ENCODE measurements around the gene SH2D3A. TPM values are rescaled to one million over a fixed set of nuclear protein-coding genes. Genes with fewer than 3 reads are reported as not detected.

SH2D3A gene
- total and polyA plus RNA-seq, 2 donors (not counting 1 experiment from before 2014, with no cell fraction given) = not detected

DNA sequence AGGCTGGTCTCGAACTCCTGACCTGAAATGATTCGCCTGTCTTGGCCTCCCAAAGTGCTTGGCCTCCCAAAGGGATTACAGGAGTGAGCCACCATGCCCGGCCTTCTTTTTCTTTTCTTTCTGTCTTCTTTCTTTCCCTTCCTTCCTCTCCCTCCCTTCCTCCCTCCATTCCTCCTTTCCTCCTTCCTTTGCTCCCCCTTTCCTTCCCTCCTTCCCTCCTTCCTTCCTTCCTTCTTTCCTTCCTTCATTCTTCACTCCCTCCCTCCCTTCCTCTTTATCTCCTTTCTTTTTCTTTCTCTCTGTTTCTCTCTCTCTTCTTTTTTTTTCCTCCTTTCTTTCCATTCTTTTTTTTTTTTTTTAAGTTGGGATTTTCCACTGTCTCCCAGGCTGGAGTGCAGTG, 58.9 kb downstream of the SH2D3A start:
- TF ChIP-seq, protein P1, sequence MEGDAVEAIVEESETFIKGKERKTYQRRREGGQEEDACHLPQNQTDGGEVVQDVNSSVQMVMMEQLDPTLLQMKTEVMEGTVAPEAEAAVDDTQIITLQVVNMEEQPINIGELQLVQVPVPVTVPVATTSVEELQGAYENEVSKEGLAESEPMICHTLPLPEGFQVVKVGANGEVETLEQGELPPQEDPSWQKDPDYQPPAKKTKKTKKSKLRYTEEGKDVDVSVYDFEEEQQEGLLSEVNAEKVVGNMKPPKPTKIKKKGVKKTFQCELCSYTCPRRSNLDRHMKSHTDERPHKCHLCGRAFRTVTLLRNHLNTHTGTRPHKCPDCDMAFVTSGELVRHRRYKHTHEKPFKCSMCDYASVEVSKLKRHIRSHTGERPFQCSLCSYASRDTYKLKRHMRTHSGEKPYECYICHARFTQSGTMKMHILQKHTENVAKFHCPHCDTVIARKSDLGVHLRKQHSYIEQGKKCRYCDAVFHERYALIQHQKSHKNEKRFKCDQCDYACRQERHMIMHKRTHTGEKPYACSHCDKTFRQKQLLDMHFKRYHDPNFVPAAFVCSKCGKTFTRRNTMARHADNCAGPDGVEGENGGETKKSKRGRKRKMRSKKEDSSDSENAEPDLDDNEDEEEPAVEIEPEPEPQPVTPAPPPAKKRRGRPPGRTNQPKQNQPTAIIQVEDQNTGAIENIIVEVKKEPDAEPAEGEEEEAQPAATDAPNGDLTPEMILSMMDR (conservative IDR thresholded peaks at IDR 0.05 in 1 of 2, IDR thresholded peaks at IDR 0.05 in 1 of 2; ENCODE audit: low read depth in 1 of 2, low read length in 2 of 2) = no peak
- TF ChIP-seq EZH2 (IDR thresholded peaks at IDR 0.05; ENCODE audit: low read length, missing control alignments) = no peak
- H3K36me3 ChIP-seq (ENCODE audit: control insufficient read depth, insufficient read depth, low read length) = no peaks in the 10 kb centered on the region
- DNase-seq (ENCODE audit: low read depth in 2 of 2) = no peak
- no peak overlapping the region for H3K4me2 ChIP-seq (ENCODE audit: extremely low read depth, insufficient read depth, low read length)
- no peaks in the 10 kb centered on the region for H3K27me3 ChIP-seq (ENCODE audit: control insufficient read depth, insufficient read depth, low read length)
- no peaks in the 10 kb centered on the region for H4K20me1 ChIP-seq (ENCODE audit: control insufficient read depth, extremely low read depth, insufficient read depth, low read length)
- no peak overlapping the region for H3K9ac ChIP-seq (ENCODE audit: insufficient read depth, low read length)
- H3K4me1 ChIP-seq (ENCODE audit: control insufficient read depth, extremely low read depth, insufficient read depth, low read length) = no peaks in the 10 kb centered on the region
- H2AFZ ChIP-seq (ENCODE audit: low read length) = no peak overlapping the region
- no peak overlapping the region for H3K4me3 ChIP-seq (replicated peaks in 1 of 4; ENCODE audit: control extremely low read depth in 1 of 4, insufficient read depth in 1 of 4, low read depth in 3 of 4, low read length in 4 of 4)
- H3K9me3 ChIP-seq (ENCODE audit: control insufficient read depth, insufficient read depth, low read depth, low read length) = no peaks in the 10 kb centered on the region
- H3K27ac ChIP-seq (ENCODE audit: insufficient read depth, low read length) = no peak overlapping the region
- no peaks in the 10 kb centered on the region for H3K79me2 ChIP-seq (ENCODE audit: control insufficient read depth, insufficient read depth, low read length)

DNA sequence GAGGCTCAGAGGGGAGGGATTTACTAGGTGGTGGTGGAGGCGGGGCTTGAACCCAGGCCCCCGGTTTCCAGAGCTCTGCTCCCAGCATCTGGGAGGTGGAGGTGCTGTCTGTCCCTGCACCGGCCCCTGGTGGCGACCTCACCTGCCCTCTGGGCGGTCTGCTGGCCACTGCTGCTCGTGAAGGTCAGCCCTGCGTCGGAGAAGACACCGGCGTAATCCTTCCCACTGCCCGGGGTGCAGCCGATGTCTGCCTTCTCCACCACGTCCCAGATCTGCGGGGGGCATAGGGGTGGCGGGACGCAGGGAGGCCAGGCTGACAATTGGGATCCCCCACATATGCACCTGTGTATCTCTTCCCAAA, 59.6 kb downstream of the SH2D3A start:
- no peak overlapping the region for H3K4me2 ChIP-seq (ENCODE audit: extremely low read depth, insufficient read depth, low read length)
- no peaks in the 10 kb centered on the region for H3K9me3 ChIP-seq (ENCODE audit: control insufficient read depth, insufficient read depth, low read depth, low read length)
- DNase-seq (ENCODE audit: low read depth in 2 of 2) = no peak
- no peaks in the 10 kb centered on the region for H3K27me3 ChIP-seq (ENCODE audit: control insufficient read depth, insufficient read depth, low read length)
- H3K4me3 ChIP-seq (replicated peaks in 1 of 4; ENCODE audit: control extremely low read depth in 1 of 4, insufficient read depth in 1 of 4, low read depth in 3 of 4, low read length in 4 of 4) = no peak overlapping the region
- no peaks in the 10 kb centered on the region for H3K36me3 ChIP-seq (ENCODE audit: control insufficient read depth, insufficient read depth, low read length)
- H2AFZ ChIP-seq (ENCODE audit: low read length) = no peak overlapping the region
- no peak overlapping the region for H3K27ac ChIP-seq (ENCODE audit: insufficient read depth, low read length)
- H4K20me1 ChIP-seq (ENCODE audit: control insufficient read depth, extremely low read depth, insufficient read depth, low read length) = no peaks in the 10 kb centered on the region
- no peaks in the 10 kb centered on the region for H3K79me2 ChIP-seq (ENCODE audit: control insufficient read depth, insufficient read depth, low read length)
- no peak for TF ChIP-seq EZH2 (IDR thresholded peaks at IDR 0.05; ENCODE audit: low read length, missing control alignments)
- TF ChIP-seq, protein P1 (conservative IDR thresholded peaks at IDR 0.05 in 1 of 2, IDR thresholded peaks at IDR 0.05 in 1 of 2; ENCODE audit: low read depth in 1 of 2, low read length in 2 of 2) = no peak
- no peaks in the 10 kb centered on the region for H3K4me1 ChIP-seq (ENCODE audit: control insufficient read depth, extremely low read depth, insufficient read depth, low read length)
- H3K9ac ChIP-seq (ENCODE audit: insufficient read depth, low read length) = no peak overlapping the region

DNA sequence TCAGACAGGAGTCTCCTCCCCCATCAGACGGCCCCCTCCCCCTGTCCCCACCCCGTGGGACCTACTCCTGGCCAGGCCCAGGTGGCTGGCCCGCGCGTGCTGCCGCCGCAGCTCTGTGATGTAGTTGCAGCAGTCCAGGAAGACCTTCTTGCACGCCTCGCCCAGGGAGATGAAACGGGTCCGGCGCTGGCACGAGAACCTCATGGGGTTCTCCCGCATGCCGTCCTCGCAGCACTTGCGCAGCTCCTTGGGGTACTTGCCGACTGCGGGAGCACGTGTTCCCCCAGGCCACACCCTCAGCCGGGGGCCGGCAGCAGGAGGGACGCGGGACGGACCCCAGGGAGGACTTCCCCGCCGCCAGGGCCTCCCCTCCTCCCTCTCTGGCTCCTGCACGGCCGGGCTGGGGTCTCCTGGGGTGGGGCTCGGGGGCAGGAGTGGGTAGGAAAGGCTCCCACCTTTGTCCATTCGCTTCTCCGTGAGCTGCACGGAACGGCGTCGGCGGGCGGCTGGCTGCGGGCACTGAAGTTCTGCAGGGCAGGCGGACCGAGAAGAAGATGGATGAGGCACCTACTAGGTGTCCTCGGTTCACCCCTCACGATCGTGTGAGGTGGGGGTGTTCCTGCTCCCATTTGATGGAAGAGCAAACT, 60.1 kb downstream of the SH2D3A start:
- no peaks in the 10 kb centered on the region for H3K9me3 ChIP-seq (ENCODE audit: control insufficient read depth, insufficient read depth, low read depth, low read length)
- H3K79me2 ChIP-seq (ENCODE audit: control insufficient read depth, insufficient read depth, low read length) = no peaks in the 10 kb centered on the region
- H3K4me2 ChIP-seq (ENCODE audit: extremely low read depth, insufficient read depth, low read length) = no peak overlapping the region
- no peaks in the 10 kb centered on the region for H3K36me3 ChIP-seq (ENCODE audit: control insufficient read depth, insufficient read depth, low read length)
- H3K4me1 ChIP-seq (ENCODE audit: control insufficient read depth, extremely low read depth, insufficient read depth, low read length) = no peaks in the 10 kb centered on the region
- H3K27ac ChIP-seq (ENCODE audit: insufficient read depth, low read length) = no peak overlapping the region
- TF ChIP-seq, protein P1 (conservative IDR thresholded peaks at IDR 0.05 in 1 of 2, IDR thresholded peaks at IDR 0.05 in 1 of 2; ENCODE audit: low read depth in 1 of 2, low read length in 2 of 2) = no peak
- no peak for TF ChIP-seq EZH2 (IDR thresholded peaks at IDR 0.05; ENCODE audit: low read length, missing control alignments)
- no peak for DNase-seq (ENCODE audit: low read depth in 2 of 2)
- no peak overlapping the region for H3K4me3 ChIP-seq (replicated peaks in 1 of 4; ENCODE audit: control extremely low read depth in 1 of 4, insufficient read depth in 1 of 4, low read depth in 3 of 4, low read length in 4 of 4)
- no peaks in the 10 kb centered on the region for H3K27me3 ChIP-seq (ENCODE audit: control insufficient read depth, insufficient read depth, low read length)
- H4K20me1 ChIP-seq (ENCODE audit: control insufficient read depth, extremely low read depth, insufficient read depth, low read length) = no peaks in the 10 kb centered on the region
- no peak overlapping the region for H2AFZ ChIP-seq (ENCODE audit: low read length)
- no peak overlapping the region for H3K9ac ChIP-seq (ENCODE audit: insufficient read depth, low read length)

Data from fibroblast of lung (primary cell).